DOHH2 (cell line): ENCODE data around the gene CCR9.

ENCODE experiments used
- CTCF ChIP-seq: fragments of 200-600 bp; sonication (generic); IDR thresholded peaks from one replicate; pipeline ENCODE4 v1.5.1; 2014; ENCODE audit warnings: antibody characterized with exemption, mild to moderate bottlenecking, low read depth, low read length; ENCODE audit not compliant: poor library complexity, severe bottlenecking
- EZH2phosphoT487 ChIP-seq: fragments of 200-600 bp; sonication (generic); IDR thresholded peaks from 2 replicates; pipeline ENCODE4 v1.6.1; 2017; ENCODE audit warnings: borderline replicate concordance, mild to moderate bottlenecking, antibody characterized with exemption, low read length, moderate library complexity, mixed read lengths

- TF ChIP-seq CTCF (no peak), EZH2phosphoT487 (no peak)
These were observed 25.9 kb upstream of the CCR9 start for GRCh38 chr3:45860481-45860880.
